Epithelial cell of esophagus (primary cell): Measurements from ENCODE around the gene OPHN1.

Source experiments
- DNase-seq: peaks from one replicate; pipeline ENCODE4 v3.0.0; 2010; ENCODE audit warnings: low read depth
- H3K4me3 ChIP-seq: 2 replicates; pipeline ENCODE4 v1.5.1; 2011; ENCODE audit warnings: mild to moderate bottlenecking, low read length, control low read depth
- TF ChIP-seq, protein P1 (sequence below): IDR thresholded peaks from 2 replicates; pipeline ENCODE4 v1.5.1; 2011; ENCODE audit warnings: low read depth, mild to moderate bottlenecking, low read length, control low read depth, inconsistent platforms; ENCODE audit not compliant: insufficient read depth; ENCODE audit errors: missing control alignments

The OPHN1 gene

GRCh38 chrX:68424719-68425118 lies 8.6 kb downstream of the OPHN1 start:
- DNase-seq: no peak
- TF ChIP-seq, protein P1, sequence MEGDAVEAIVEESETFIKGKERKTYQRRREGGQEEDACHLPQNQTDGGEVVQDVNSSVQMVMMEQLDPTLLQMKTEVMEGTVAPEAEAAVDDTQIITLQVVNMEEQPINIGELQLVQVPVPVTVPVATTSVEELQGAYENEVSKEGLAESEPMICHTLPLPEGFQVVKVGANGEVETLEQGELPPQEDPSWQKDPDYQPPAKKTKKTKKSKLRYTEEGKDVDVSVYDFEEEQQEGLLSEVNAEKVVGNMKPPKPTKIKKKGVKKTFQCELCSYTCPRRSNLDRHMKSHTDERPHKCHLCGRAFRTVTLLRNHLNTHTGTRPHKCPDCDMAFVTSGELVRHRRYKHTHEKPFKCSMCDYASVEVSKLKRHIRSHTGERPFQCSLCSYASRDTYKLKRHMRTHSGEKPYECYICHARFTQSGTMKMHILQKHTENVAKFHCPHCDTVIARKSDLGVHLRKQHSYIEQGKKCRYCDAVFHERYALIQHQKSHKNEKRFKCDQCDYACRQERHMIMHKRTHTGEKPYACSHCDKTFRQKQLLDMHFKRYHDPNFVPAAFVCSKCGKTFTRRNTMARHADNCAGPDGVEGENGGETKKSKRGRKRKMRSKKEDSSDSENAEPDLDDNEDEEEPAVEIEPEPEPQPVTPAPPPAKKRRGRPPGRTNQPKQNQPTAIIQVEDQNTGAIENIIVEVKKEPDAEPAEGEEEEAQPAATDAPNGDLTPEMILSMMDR: no peak
- H3K4me3 ChIP-seq: no peak overlapping the region

GRCh38 chrX:68422478-68422877 lies 10.8 kb downstream of the OPHN1 start:
- H3K4me3 ChIP-seq: no peak overlapping the region
- TF ChIP-seq, protein P1: no peak
- no peak for DNase-seq

GRCh38 chrX:68421636-68422035 lies 11.7 kb downstream of the OPHN1 start:
- TF ChIP-seq, protein P1: no peak
- DNase-seq: no peak
- no peak overlapping the region for H3K4me3 ChIP-seq

DNA sequence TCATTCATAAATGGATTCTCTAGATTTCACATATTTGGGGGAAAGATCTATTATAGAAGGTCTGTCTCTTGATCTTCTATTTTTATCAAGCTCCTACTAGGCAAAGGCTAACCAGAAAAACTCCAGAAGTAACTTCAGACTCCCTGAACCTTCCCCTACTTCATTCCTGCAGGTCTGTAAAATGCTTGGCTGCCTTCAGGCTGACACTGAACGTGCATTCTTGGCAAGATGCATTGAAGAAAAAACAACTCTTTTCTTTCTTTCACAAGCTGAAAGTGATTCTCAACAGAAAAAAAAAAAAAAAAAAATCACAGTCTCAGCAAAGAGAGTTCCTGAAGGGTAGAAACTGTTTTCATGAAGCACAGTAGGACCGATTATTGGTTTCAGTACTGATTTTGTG lies 12.7 kb downstream of the OPHN1 start:
- TF ChIP-seq, protein P1: no peak
- H3K4me3 ChIP-seq: no peak overlapping the region
- DNase-seq: no peak

DNA sequence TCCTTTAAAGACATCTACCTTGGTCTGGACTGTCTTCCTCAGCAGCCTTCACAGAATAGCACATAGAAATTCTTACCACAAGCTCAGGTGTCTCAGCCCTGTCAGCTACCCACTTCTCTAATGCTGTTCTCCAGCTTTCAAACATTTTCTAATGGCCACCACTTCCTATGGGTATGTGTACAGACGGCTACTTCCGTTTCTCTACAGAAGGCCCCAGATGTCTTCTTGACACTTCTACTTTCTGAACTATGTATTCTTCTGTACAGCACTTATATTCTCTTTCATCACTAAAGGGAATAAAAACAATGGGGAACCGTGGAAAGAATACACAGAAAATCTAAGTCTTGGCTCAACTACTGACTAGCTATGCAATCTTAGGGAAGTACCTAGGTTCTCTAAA lies 13.3 kb downstream of the OPHN1 start:
- no peak overlapping the region for H3K4me3 ChIP-seq
- TF ChIP-seq, protein P1: no peak
- DNase-seq: no peak

DNA sequence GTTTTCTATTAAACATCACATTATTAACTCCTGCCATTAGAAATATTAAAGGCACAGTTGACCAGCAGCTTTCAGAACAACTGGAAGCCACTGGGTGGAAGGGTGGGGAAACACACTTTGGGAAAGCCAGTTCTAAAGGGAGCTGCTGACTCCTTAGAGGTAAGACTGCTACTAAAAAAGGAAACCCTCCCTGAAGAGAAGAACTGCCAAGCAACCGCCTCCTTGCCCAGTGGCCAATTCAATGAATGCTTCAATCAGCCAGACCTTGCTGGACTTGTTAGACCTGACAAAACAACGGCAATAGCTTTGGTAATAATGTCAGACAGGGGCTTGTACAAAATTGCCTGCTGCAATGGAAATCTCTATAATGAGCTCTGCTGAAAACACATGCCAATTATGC lies 15.6 kb downstream of the OPHN1 start:
- H3K4me3 ChIP-seq: no peak overlapping the region
- DNase-seq: peak; percentile 31
- TF ChIP-seq, protein P1: no peak

DNA sequence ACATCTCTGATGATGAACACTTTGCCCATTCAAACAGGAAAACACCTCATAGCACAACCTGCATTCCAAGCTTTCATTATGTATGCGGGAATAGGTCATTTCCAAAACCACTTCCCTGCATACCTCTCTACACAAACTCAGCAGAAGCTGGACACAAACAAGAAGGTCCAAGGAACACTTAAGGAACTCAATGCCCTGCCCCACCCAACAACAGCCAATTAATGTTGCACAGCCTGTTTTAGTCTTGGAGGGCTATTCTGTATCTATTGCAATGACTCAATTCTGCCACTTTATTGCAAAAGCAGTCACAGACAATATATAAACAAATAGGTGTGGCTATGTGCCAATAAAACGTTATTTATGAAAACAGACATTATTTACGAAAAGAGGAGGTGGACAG lies 16.7 kb downstream of the OPHN1 start:
- TF ChIP-seq, protein P1: no peak
- DNase-seq: peak; percentile 64

More for the DNA sequence above, 16.7 kb downstream of the OPHN1 start:
- no peak overlapping the region for H3K4me3 ChIP-seq
